Measurements from ENCODE around the gene CMTM4.

DNA sequence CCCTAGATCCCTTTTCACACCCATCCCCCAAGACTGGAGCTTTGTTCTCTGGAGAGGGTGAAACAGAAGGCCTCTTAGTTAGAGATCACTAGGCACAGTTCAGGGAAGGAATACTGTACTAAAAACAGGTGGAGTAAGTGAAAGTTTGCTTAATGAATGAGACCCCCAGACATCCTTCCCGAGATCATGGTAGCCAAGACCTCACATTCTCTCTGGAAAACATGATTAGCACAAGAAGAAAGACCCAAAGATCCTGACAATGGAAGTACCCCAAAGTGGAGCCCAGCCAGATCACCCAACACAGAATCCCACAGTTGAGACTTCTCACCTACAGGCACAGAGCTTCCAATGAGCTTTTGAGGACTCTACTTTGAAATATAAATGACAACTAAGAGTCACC is 3.4 kb upstream of the CMTM4 start:
- TF ChIP-seq, protein P1, sequence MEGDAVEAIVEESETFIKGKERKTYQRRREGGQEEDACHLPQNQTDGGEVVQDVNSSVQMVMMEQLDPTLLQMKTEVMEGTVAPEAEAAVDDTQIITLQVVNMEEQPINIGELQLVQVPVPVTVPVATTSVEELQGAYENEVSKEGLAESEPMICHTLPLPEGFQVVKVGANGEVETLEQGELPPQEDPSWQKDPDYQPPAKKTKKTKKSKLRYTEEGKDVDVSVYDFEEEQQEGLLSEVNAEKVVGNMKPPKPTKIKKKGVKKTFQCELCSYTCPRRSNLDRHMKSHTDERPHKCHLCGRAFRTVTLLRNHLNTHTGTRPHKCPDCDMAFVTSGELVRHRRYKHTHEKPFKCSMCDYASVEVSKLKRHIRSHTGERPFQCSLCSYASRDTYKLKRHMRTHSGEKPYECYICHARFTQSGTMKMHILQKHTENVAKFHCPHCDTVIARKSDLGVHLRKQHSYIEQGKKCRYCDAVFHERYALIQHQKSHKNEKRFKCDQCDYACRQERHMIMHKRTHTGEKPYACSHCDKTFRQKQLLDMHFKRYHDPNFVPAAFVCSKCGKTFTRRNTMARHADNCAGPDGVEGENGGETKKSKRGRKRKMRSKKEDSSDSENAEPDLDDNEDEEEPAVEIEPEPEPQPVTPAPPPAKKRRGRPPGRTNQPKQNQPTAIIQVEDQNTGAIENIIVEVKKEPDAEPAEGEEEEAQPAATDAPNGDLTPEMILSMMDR (IDR thresholded peaks at IDR 0.05): no peak
- TF ChIP-seq EZH2 (IDR thresholded peaks at IDR 0.05; ENCODE audit: borderline replicate concordance, insufficient read depth, low read depth, low read length, poor library complexity, severe bottlenecking): no peak

Data from B cell (primary cell).